M059J (cell line): ENCODE measurements around the gene SMIM13. TPM values are rescaled to one million over a fixed set of nuclear protein-coding genes. Genes with fewer than 3 reads are reported as not detected.

Experiments
- DNase-seq: peaks from one replicate; pipeline ENCODE4 v3.0.0-alpha.2; 2012; ENCODE audit warnings: low read depth
- total RNA-seq: library from RNA; depleted of rRNA; stranded (reverse); fragments of >200 nt; shearing (Covaris generic); gene quantifications from 2 replicates; pipeline ENCODE4 v1.2.3, GENCODE V29; 2014; rRNA removed

SMIM13 gene
- total RNA-seq = 16.4 and 26.8 TPM in 2 replicates

- peak; percentile 99 for DNase-seq
Measured at GRCh38 chr6:11093626-11094410, at the start of gene SMIM13. Gene SMIM13, plus strand, starts transcription at chr6:11093834. Its CDS starts 480 bp downstream, at chr6:11094314.

- DNase-seq = peak; percentile 60
Measured at GRCh38 chr6:11043961-11044711, 49.5 kb upstream of the SMIM13 start, which contains the start of gene ELOVL2. Gene ELOVL2, minus strand, starts transcription at chr6:11044305. Its CDS starts 75 bp downstream, at chr6:11044230.

- DNase-seq = no peak
Measured at GRCh38 chr6:11044712-11045167, 48.9 kb upstream of the SMIM13 start.

GRCh38 chr6:11050731-11051130 lies 42.9 kb upstream of the SMIM13 start:
- peak; percentile 92 for DNase-seq

- no peak for DNase-seq
Measured at GRCh38 chr6:11053307-11053706, 40.3 kb upstream of the SMIM13 start.

GRCh38 chr6:11054722-11055121 lies 38.9 kb upstream of the SMIM13 start:
- DNase-seq = peak; percentile 49

- peak; percentile 81 for DNase-seq
Measured at GRCh38 chr6:11055127-11055627, 38.5 kb upstream of the SMIM13 start.

GRCh38 chr6:11056871-11057270 lies 36.8 kb upstream of the SMIM13 start:
- DNase-seq = no peak

GRCh38 chr6:11058406-11058805 lies 35.2 kb upstream of the SMIM13 start:
- peak; percentile 42 for DNase-seq

GRCh38 chr6:11062083-11062482 lies 31.6 kb upstream of the SMIM13 start:
- no peak for DNase-seq

- no peak for DNase-seq
Measured at GRCh38 chr6:11062715-11063114, 30.9 kb upstream of the SMIM13 start.

GRCh38 chr6:11064836-11065235 lies 28.8 kb upstream of the SMIM13 start:
- no peak for DNase-seq

- DNase-seq = no peak
Measured at GRCh38 chr6:11065436-11066202, 28.0 kb upstream of the SMIM13 start.

- DNase-seq = no peak
Measured at GRCh38 chr6:11066505-11067347, 26.9 kb upstream of the SMIM13 start.

- DNase-seq = no peak
Measured at GRCh38 chr6:11067348-11067747, 26.3 kb upstream of the SMIM13 start.

GRCh38 chr6:11069760-11070159 lies 23.9 kb upstream of the SMIM13 start:
- peak; percentile 41 for DNase-seq

GRCh38 chr6:11072101-11072500 lies 21.5 kb upstream of the SMIM13 start:
- no peak for DNase-seq

- no peak for DNase-seq
Measured at GRCh38 chr6:11076540-11076939, 17.1 kb upstream of the SMIM13 start.

GRCh38 chr6:11078266-11078665 lies 15.4 kb upstream of the SMIM13 start:
- no peak for DNase-seq

- DNase-seq = no peak
Measured at GRCh38 chr6:11080296-11080695, 13.3 kb upstream of the SMIM13 start.

GRCh38 chr6:11083491-11083890 lies 10.1 kb upstream of the SMIM13 start:
- peak; percentile 40 for DNase-seq
